Activated naive CD4-positive, alpha-beta T cell (primary cell): ENCODE data around the gene HCK.
"Not testable (repeated sequence)": the region's sequence is repeated elsewhere in the genome, so short reads cannot be mapped to it uniquely, and the experiment has no call there.

Experiments
- DNase-seq, 4 experiments: peaks; one replicate each; lab custom pipeline; 2025; lab: John Stamatoyannopoulos, UW

HCK gene

GRCh38 chr20:32108814-32109391 lies 56.9 kb downstream of the HCK start:
- no peak for DNase-seq

- DNase-seq: peak; percentile 70 to 87 (median 78)
Measured at GRCh38 chr20:32109392-32110172, 57.5 kb downstream of the HCK start, which contains the start of gene TM9SF4. Gene TM9SF4, plus strand, starts transcription at chr20:32109714. Its CDS starts 27 bp downstream, at chr20:32109741.

GRCh38 chr20:32110173-32110704 lies 58.2 kb downstream of the HCK start:
- no peak for DNase-seq

GRCh38 chr20:32110727-32111126 lies 58.7 kb downstream of the HCK start:
- DNase-seq: no peak

- DNase-seq: no peak
Measured at GRCh38 chr20:32111156-32111686, 59.2 kb downstream of the HCK start.

GRCh38 chr20:32111753-32112152 lies 59.7 kb downstream of the HCK start:
- no peak for DNase-seq

GRCh38 chr20:32112841-32113240 lies 60.8 kb downstream of the HCK start:
- no peak for DNase-seq

- DNase-seq: no peak
Measured at GRCh38 chr20:32113591-32114260, 61.7 kb downstream of the HCK start.

- DNase-seq: no peak
Measured at GRCh38 chr20:32114305-32114960, 62.4 kb downstream of the HCK start.

GRCh38 chr20:32115211-32115767 lies 63.2 kb downstream of the HCK start:
- DNase-seq: no peak

- DNase-seq: no peak
Measured at GRCh38 chr20:32116079-32116521, 64.1 kb downstream of the HCK start.

- not testable (repeated sequence) for DNase-seq
Measured at GRCh38 chr20:32116796-32117195, 64.8 kb downstream of the HCK start.

- DNase-seq: not testable (repeated sequence)
Measured at GRCh38 chr20:32118427-32118826, 66.4 kb downstream of the HCK start.

- DNase-seq: no peak
Measured at GRCh38 chr20:32119734-32120133, 67.7 kb downstream of the HCK start.

GRCh38 chr20:32121908-32122307 lies 69.9 kb downstream of the HCK start:
- DNase-seq: not testable (repeated sequence)

- no peak for DNase-seq
Measured at GRCh38 chr20:32123088-32123487, 71.0 kb downstream of the HCK start.

- DNase-seq: no peak
Measured at GRCh38 chr20:32124916-32125454, 72.9 kb downstream of the HCK start.

- no peak for DNase-seq
Measured at GRCh38 chr20:32125506-32125905, 73.5 kb downstream of the HCK start.

- no peak for DNase-seq
Measured at GRCh38 chr20:32126919-32127318, 74.9 kb downstream of the HCK start.

GRCh38 chr20:32127347-32127746 lies 75.3 kb downstream of the HCK start:
- no peak for DNase-seq

GRCh38 chr20:32128167-32128566 lies 76.1 kb downstream of the HCK start:
- DNase-seq: no peak
